CD14-positive monocyte (primary cell): ENCODE data around the gene HSD17B8. TPM values are rescaled to one million over a fixed set of nuclear protein-coding genes. Genes with fewer than 3 reads are reported as not detected.

Experiments used
- DNase-seq, 3 donors: peaks; one replicate each; pipeline ENCODE4 v3.0.0-alpha.2; 2011 to 2022
- H2AFZ ChIP-seq: 2 replicates; pipeline ENCODE4 v1.6.0; 2012; ENCODE audit warnings: mild to moderate bottlenecking, low read depth, low read length, inconsistent platforms; ENCODE audit not compliant: insufficient read depth, poor library complexity, severe bottlenecking
- H3K27ac ChIP-seq, 2 donors: 1 replicate in 1 of 2; 2 replicates in 1 of 2; pipeline ENCODE4 v1.5.1; 2012 to 2013; ENCODE audit warnings: low read length in 2 of 2, control low read depth in 1 of 2, inconsistent platforms in 1 of 2, low read depth in 1 of 2, mild to moderate bottlenecking in 1 of 2
- H3K27me3 ChIP-seq, 2 donors: one replicate each; pipeline versions ENCODE4 v1.6.0 to v1.6.1; 2011 to 2013; ENCODE audit warnings: low read length in 2 of 2; ENCODE audit not compliant: control insufficient read depth in 2 of 2, insufficient read depth in 2 of 2
- H3K36me3 ChIP-seq, 2 donors: replicated peaks in 1 of 2; 1 replicate in 1 of 2; 2 replicates in 1 of 2; pipeline versions ENCODE4 v1.5.1 to v1.6.1; 2012 to 2013; ENCODE audit warnings: low read length in 2 of 2, control low read depth in 1 of 2, inconsistent platforms in 1 of 2, mild to moderate bottlenecking in 1 of 2; ENCODE audit not compliant: insufficient read depth in 2 of 2, control insufficient read depth in 1 of 2
- H3K4me1 ChIP-seq, 2 donors: 1 replicate in 1 of 2; 2 replicates in 1 of 2; pipeline versions ENCODE4 v1.5.1 to v1.6.1; 2012 to 2013; ENCODE audit warnings: low read length in 2 of 2, control low read depth in 1 of 2, inconsistent platforms in 1 of 2, mild to moderate bottlenecking in 1 of 2, moderate library complexity in 1 of 2; ENCODE audit not compliant: insufficient read depth in 2 of 2, control insufficient read depth in 1 of 2
- H3K4me2 ChIP-seq: replicated peaks from 2 replicates; pipeline ENCODE3; 2012; ENCODE audit warnings: low read length, moderate library complexity, mild to moderate bottlenecking; ENCODE audit not compliant: poor library complexity, severe bottlenecking; ENCODE audit errors: extremely low read depth
- H3K4me3 ChIP-seq, 3 experiments: fragments of 200-600 bp in 1 of 3; sonication (generic) in 1 of 3; replicated peaks in 1 of 3; 1 replicate in 2 of 3; 2 replicates in 1 of 3; pipeline ENCODE4 v1.5.1; 2011 to 2013; ENCODE audit warnings: low read length in 3 of 3, mild to moderate bottlenecking in 3 of 3, control low read depth in 2 of 3, low read depth in 2 of 3, inconsistent platforms in 1 of 3, moderate library complexity in 1 of 3
- H3K79me2 ChIP-seq: 2 replicates; pipeline ENCODE4 v1.6.0; 2012; ENCODE audit warnings: mild to moderate bottlenecking, control low read depth, inconsistent platforms, low read length, moderate library complexity; ENCODE audit not compliant: insufficient read depth
- H3K9ac ChIP-seq: 2 replicates; pipeline ENCODE4 v1.6.0; 2017; ENCODE audit warnings: low read length, mild to moderate bottlenecking; ENCODE audit not compliant: insufficient read depth, poor library complexity, severe bottlenecking
- H3K9me3 ChIP-seq, 2 donors: replicated peaks in 1 of 2; 1 replicate in 1 of 2; 2 replicates in 1 of 2; pipeline versions ENCODE4 v1.5.1 to v1.6.1; 2012 to 2013; ENCODE audit warnings: low read length in 2 of 2, control low read depth in 1 of 2; ENCODE audit not compliant: control insufficient read depth in 1 of 2, insufficient read depth in 1 of 2
- H4K20me1 ChIP-seq: 2 replicates; pipeline ENCODE4 v1.6.0; 2012; ENCODE audit warnings: mild to moderate bottlenecking, low read length, control low read depth, moderate library complexity; ENCODE audit not compliant: insufficient read depth
- H3K27ac Mint-ChIP-seq, 7 donors: one replicate each; pipeline ENCODE4 v1.8.0; 2020; ENCODE audit warnings: mild to moderate bottlenecking in 7 of 7, mixed read lengths in 7 of 7, moderate library complexity in 6 of 7, inconsistent platforms in 2 of 7
- H3K27me3 Mint-ChIP-seq, 3 donors: one replicate each; pipeline ENCODE4 v1.8.0; 2021 to 2022; ENCODE audit warnings: low read depth in 3 of 3, mild to moderate bottlenecking in 3 of 3, mixed read lengths in 3 of 3, moderate library complexity in 3 of 3, inconsistent platforms in 1 of 3
- H3K36me3 Mint-ChIP-seq, 2 donors: one replicate each; pipeline ENCODE4 v1.8.0; 2020; ENCODE audit warnings: mixed read lengths in 2 of 2, inconsistent platforms in 1 of 2, mild to moderate bottlenecking in 1 of 2
- H3K4me1 Mint-ChIP-seq: one replicate; pipeline ENCODE4 v1.8.0; 2020; ENCODE audit warnings: mild to moderate bottlenecking, mixed read lengths
- H3K4me3 Mint-ChIP-seq, 2 donors: one replicate each; pipeline ENCODE4 v1.8.0; 2020; ENCODE audit warnings: mild to moderate bottlenecking in 2 of 2, mixed read lengths in 2 of 2, moderate library complexity in 1 of 2
- H3K9me3 Mint-ChIP-seq, 7 donors: one replicate each; pipeline ENCODE4 v1.8.0; 2020 to 2022; ENCODE audit warnings: mixed read lengths in 7 of 7, mild to moderate bottlenecking in 6 of 7, moderate library complexity in 6 of 7, inconsistent platforms in 2 of 7
- CTCF ChIP-seq: fragments of 200-600 bp; IDR thresholded peaks from one replicate; pipeline ENCODE4 v1.8.0; 2022; ENCODE audit warnings: antibody characterized with exemption, mild to moderate bottlenecking
- WGBS: methylation state at CpG from one replicate; pipeline ENCODE4 v1.1.5; 2013; ENCODE audit warnings: missing lambda C conversion rate; ENCODE audit not compliant: insufficient coverage; 5-methylcytosine and 5-hydroxymethylcytosine counted together
- intact Hi-C, 2 donors: fragments of 100-400 bp; cut with micrococcal nuclease; formaldehyde crosslinking; loops; one replicate each; pipeline versions ENCODE4 v1.15.0 to v1.15.1; 2023
- polyA plus RNA-seq, 3 donors: library from polyadenylated mRNA; depleted of rRNA in 1 of 3; unstranded in 2 of 3; stranded (reverse) in 1 of 3; fragments of 300-500 nt in 2 of 3; fragments of >200 nt in 1 of 3; fragmentation: Illumina TruSeq in 2 of 3; gene quantifications; 1 replicate in 2 of 3; 2 replicates in 1 of 3; pipeline ENCODE4 v1.2.3, GENCODE V29; 2012 to 2021

The HSD17B8 gene
- polyA plus RNA-seq, 3 donors = 3.8 to 10.6 (median 4.7) TPM

- H3K27me3 ChIP-seq = no peaks in the 10 kb centered on the region
- H3K4me3 ChIP-seq = no peak overlapping the region
- H3K36me3 ChIP-seq = no peaks in the 10 kb centered on the region
- Mint-ChIP-seq H3K4me1 (no peaks in the 10 kb centered on the region), H3K27ac (peak overlapping the region in 1 of 7 donors; percentile 42), H3K36me3 (no peaks in the 10 kb centered on the region), H3K9me3 (no peaks in the 10 kb centered on the region), H3K4me3 (no peak overlapping the region), H3K27me3 (peaks cover 9 to 20% (median 13%) of the 10 kb centered on the region in 3 donors)
- no peak overlapping the region for H2AFZ ChIP-seq
- TF ChIP-seq CTCF = no peak
- no peak overlapping the region for H3K4me2 ChIP-seq
- H3K4me1 ChIP-seq = no peaks in the 10 kb centered on the region
- DNase-seq = no peak
- no peak overlapping the region for H3K9ac ChIP-seq
- no peaks in the 10 kb centered on the region for H3K9me3 ChIP-seq
- WGBS = 92% methylated on average over 8 of the region's 19 CpGs
- no peaks in the 10 kb centered on the region for H3K79me2 ChIP-seq
- H3K27ac ChIP-seq = no peak overlapping the region
- H4K20me1 ChIP-seq = no peaks in the 10 kb centered on the region
- intact Hi-C loops = loop anchor here in 1 of 2 donors (10.0 kb wide), 1 partner anchor 77 kb away; no protein-coding TSS in a partner anchor
These were observed 36.8 kb upstream of the HSD17B8 start for GRCh38 chr6:33167374-33168283.

DNA sequence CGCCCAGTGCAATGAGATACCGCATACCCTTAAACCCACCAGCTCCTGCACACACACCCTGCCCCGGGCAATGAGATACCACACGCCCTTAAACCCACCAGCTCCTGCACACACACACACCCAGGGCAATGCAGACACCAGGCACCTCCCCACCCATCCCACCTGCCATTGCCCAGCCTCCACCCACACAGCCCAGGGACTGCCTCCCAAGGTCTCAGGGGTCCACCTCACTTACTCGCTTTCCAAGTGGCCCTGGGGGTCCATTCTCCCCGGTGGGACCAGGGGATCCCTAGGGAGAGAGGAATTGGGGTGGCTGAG lies 36.2 kb upstream of the HSD17B8 start:
- no peak overlapping the region for H3K4me2 ChIP-seq
- 77% methylated on average over 5 of the region's 6 CpGs for WGBS
- H3K27me3 Mint-ChIP-seq = peaks cover 9 to 25% (median 14%) of the 10 kb centered on the region in 3 donors
- peak overlapping the region in 1 of 7 donors; percentile 42 for H3K27ac Mint-ChIP-seq
- no peaks in the 10 kb centered on the region for H3K9me3 ChIP-seq
- H3K36me3 Mint-ChIP-seq = no peaks in the 10 kb centered on the region
- H3K4me1 Mint-ChIP-seq = no peaks in the 10 kb centered on the region
- H2AFZ ChIP-seq = no peak overlapping the region
- no peak overlapping the region for H3K27ac ChIP-seq
- H3K4me3 Mint-ChIP-seq = no peak overlapping the region
- H3K9me3 Mint-ChIP-seq = no peaks in the 10 kb centered on the region
- no peak overlapping the region for H3K4me3 ChIP-seq
- no peak for TF ChIP-seq CTCF
- H3K79me2 ChIP-seq = no peaks in the 10 kb centered on the region
- H3K9ac ChIP-seq = no peak overlapping the region
- no peak for DNase-seq
- no peaks in the 10 kb centered on the region for H3K36me3 ChIP-seq
- H4K20me1 ChIP-seq = no peaks in the 10 kb centered on the region
- H3K4me1 ChIP-seq = no peaks in the 10 kb centered on the region
- H3K27me3 ChIP-seq = no peaks in the 10 kb centered on the region
- intact Hi-C loops = loop anchor here in 1 of 2 donors (10.0 kb wide), 1 partner anchor 77 kb away; no protein-coding TSS in a partner anchor
